IMR-90 (cell line): ENCODE measurements around the gene ZNF644. TPM values are rescaled to one million over a fixed set of nuclear protein-coding genes. Genes with fewer than 3 reads are reported as not detected.
A peak's percentile ranks its signal among the peaks of the same experiment; 100 is the strongest.

Experiments used
- ATAC-seq: fragments of 200-7000 bp; cut with Tn5 transposase; 2 replicates; pipeline ENCODE4 v1.9.1; 2020; ENCODE audit warnings: low read depth, mild to moderate bottlenecking, moderate library complexity
- BruUV-seq: library from RNA; stranded (reverse); fragments of 400-500 nt; replicated peaks from 2 replicates; lab custom pipeline; 2021; lab: Mats Ljungman, UMichigan
- CTCF ChIA-PET: fragments of 300-600 bp; formaldehyde crosslinking; extraction: SDS; loops from one replicate; lab custom pipeline; 2021; ENCODE audit warnings: antibody characterized with exemption; lab: Yijun Ruan, JAX
- POLR2A ChIA-PET: fragments of 300-600 bp; sonication (Branson Sonifier 250); formaldehyde crosslinking; loops from one replicate; lab custom pipeline; 2022; ENCODE audit warnings: antibody characterized with exemption; ENCODE audit not compliant: unreplicated experiment; lab: Charles Lee
- DNase-seq: peaks from one replicate; pipeline ENCODE4 v3.0.0; 2013
- H2AFZ ChIP-seq: replicated peaks from 2 replicates; pipeline ENCODE3; 2013; ENCODE audit warnings: low read length, mild to moderate bottlenecking; ENCODE audit not compliant: poor library complexity
- H2AK5ac ChIP-seq: 2 replicates; pipeline ENCODE4 v1.6.1; 2013; ENCODE audit warnings: low read depth, low read length, inconsistent platforms
- H2AK9ac ChIP-seq: replicated peaks from 2 replicates; pipeline ENCODE3; 2013; ENCODE audit warnings: mild to moderate bottlenecking, low read depth, low read length, moderate library complexity; ENCODE audit not compliant: poor library complexity
- H2BK120ac ChIP-seq: 2 replicates; pipeline ENCODE4 v1.6.1; 2013; ENCODE audit warnings: low read depth, low read length, inconsistent platforms
- H2BK15ac ChIP-seq: 3 replicates; pipeline ENCODE4 v1.6.1; 2013; ENCODE audit warnings: low read depth, low read length, inconsistent platforms
- H2BK20ac ChIP-seq: 2 replicates; pipeline ENCODE4 v1.6.1; 2013; ENCODE audit warnings: low read depth, mild to moderate bottlenecking, inconsistent platforms, low read length, moderate library complexity
- H2BK5ac ChIP-seq: 2 replicates; pipeline ENCODE4 v1.6.1; 2013; ENCODE audit warnings: mild to moderate bottlenecking, low read depth, low read length, inconsistent platforms; ENCODE audit not compliant: poor library complexity, severe bottlenecking
- H3K14ac ChIP-seq: replicated peaks from 2 replicates; pipeline ENCODE4 v1.6.1; 2013; ENCODE audit warnings: low read depth, low read length, inconsistent platforms
- H3K18ac ChIP-seq: 2 replicates; pipeline ENCODE4 v1.6.1; 2013; ENCODE audit warnings: low read depth, low read length, control low read depth
- H3K23ac ChIP-seq: 2 replicates; pipeline ENCODE4 v1.6.1; 2013; ENCODE audit warnings: low read depth, low read length, inconsistent platforms
- H3K27ac ChIP-seq: 2 replicates; pipeline ENCODE4 v1.5.1; 2013; ENCODE audit warnings: mild to moderate bottlenecking, control low read depth, low read length; ENCODE audit not compliant: insufficient read depth
- H3K27me3 ChIP-seq: 2 replicates; pipeline ENCODE4 v1.6.1; 2013; ENCODE audit warnings: low read length; ENCODE audit not compliant: control insufficient read depth, insufficient read depth
- H3K36me3 ChIP-seq: 2 replicates; pipeline ENCODE4 v1.6.1; 2013; ENCODE audit warnings: low read length, mixed read lengths; ENCODE audit not compliant: control insufficient read depth, insufficient read depth
- H3K4ac ChIP-seq: 2 replicates; pipeline ENCODE4 v1.6.1; 2013; ENCODE audit warnings: low read depth, low read length, inconsistent platforms
- H3K4me1 ChIP-seq: 2 replicates; pipeline ENCODE4 v1.6.1; 2013; ENCODE audit warnings: low read length, mixed read lengths; ENCODE audit not compliant: control insufficient read depth, insufficient read depth
- H3K4me2 ChIP-seq: 2 replicates; pipeline ENCODE4 v1.6.1; 2013; ENCODE audit warnings: low read depth, mild to moderate bottlenecking, control low read depth, low read length, moderate library complexity
- H3K4me3 ChIP-seq: 2 replicates; pipeline ENCODE4 v1.5.1; 2013; ENCODE audit warnings: low read depth, mild to moderate bottlenecking, control low read depth, low read length, moderate library complexity; ENCODE audit not compliant: insufficient read depth
- H3K56ac ChIP-seq: 2 replicates; pipeline ENCODE4 v1.6.1; 2013; ENCODE audit warnings: low read length, inconsistent platforms; ENCODE audit not compliant: insufficient read depth; ENCODE audit errors: extremely low read depth
- H3K79me1 ChIP-seq, 2 experiments: 2 replicates each; pipeline ENCODE4 v1.6.1; 2013; ENCODE audit warnings: low read length in 2 of 2, inconsistent platforms in 1 of 2, low read depth in 1 of 2
- H3K9ac ChIP-seq: 2 replicates; pipeline ENCODE4 v1.6.1; 2013; ENCODE audit warnings: low read depth, low read length, control low read depth
- H3K9me1 ChIP-seq: 2 replicates; pipeline ENCODE4 v1.6.1; 2013; ENCODE audit warnings: low read length, inconsistent platforms; ENCODE audit not compliant: insufficient read depth
- H3K9me3 ChIP-seq: 2 replicates; pipeline ENCODE4 v1.6.1; 2013; ENCODE audit warnings: low read length; ENCODE audit not compliant: control insufficient read depth, insufficient read depth
- H4K20me1 ChIP-seq: 2 replicates; pipeline ENCODE4 v1.6.1; 2013; ENCODE audit warnings: low read length, inconsistent platforms; ENCODE audit not compliant: insufficient read depth
- H4K5ac ChIP-seq: 2 replicates; pipeline ENCODE4 v1.6.1; 2013; ENCODE audit warnings: mild to moderate bottlenecking, low read depth, low read length, control low read depth
- H4K8ac ChIP-seq, 2 experiments: 2 replicates each; pipeline ENCODE4 v1.6.1; 2013; ENCODE audit warnings: low read depth in 2 of 2, low read length in 2 of 2, control low read depth in 1 of 2, inconsistent platforms in 1 of 2
- H4K91ac ChIP-seq: 2 replicates; pipeline ENCODE4 v1.6.1; 2013; ENCODE audit warnings: low read depth, low read length, inconsistent platforms; ENCODE audit not compliant: insufficient read depth
- BHLHE40 ChIP-seq: fragments of 150-350 bp; IDR thresholded peaks from 2 replicates; pipeline ENCODE4 v1.6.1; 2016; ENCODE audit warnings: mild to moderate bottlenecking, low read depth, low read length
- CEBPB ChIP-seq: IDR thresholded peaks from 2 replicates; pipeline ENCODE4 v1.6.1; 2012; ENCODE audit warnings: low read depth, low read length, improper control_type of control experiment
- CHD1 ChIP-seq: IDR thresholded peaks from 2 replicates; pipeline ENCODE4 v1.6.1; 2012; ENCODE audit warnings: low read depth, low read length, improper control_type of control experiment
- MAFK ChIP-seq: IDR thresholded peaks from 2 replicates; pipeline ENCODE4 v1.6.1; 2012; ENCODE audit warnings: low read depth, low read length, improper control_type of control experiment
- MAZ ChIP-seq: IDR thresholded peaks from 2 replicates; pipeline ENCODE4 v1.6.1; 2012; ENCODE audit warnings: low read depth, mild to moderate bottlenecking, low read length, improper control_type of control experiment, moderate library complexity, borderline replicate concordance
- MXI1 ChIP-seq: IDR thresholded peaks from 2 replicates; pipeline ENCODE4 v1.6.1; 2012; ENCODE audit warnings: low read depth, mild to moderate bottlenecking, low read length, moderate library complexity, borderline replicate concordance
- NFE2L2 ChIP-seq: fragments of 150-350 bp; IDR thresholded peaks from 2 replicates; pipeline ENCODE4 v1.6.1; 2016; ENCODE audit warnings: low read depth, mild to moderate bottlenecking, low read length
- POLR2A ChIP-seq: IDR thresholded peaks from 2 replicates; pipeline ENCODE4 v1.6.1; 2012; ENCODE audit warnings: mild to moderate bottlenecking, low read depth, low read length
- RAD21 ChIP-seq: IDR thresholded peaks from 2 replicates; pipeline ENCODE4 v1.6.1; 2012; ENCODE audit warnings: low read length, improper control_type of control experiment
- RCOR1 ChIP-seq: IDR thresholded peaks from 2 replicates; pipeline ENCODE4 v1.6.1; 2012; ENCODE audit warnings: mild to moderate bottlenecking, low read length, improper control_type of control experiment; ENCODE audit not compliant: insufficient replicate concordance
- RFX5 ChIP-seq: IDR thresholded peaks from 2 replicates; pipeline ENCODE4 v1.8.0; 2012; ENCODE audit warnings: low read depth, mild to moderate bottlenecking, low read length, moderate library complexity
- SMC3 ChIP-seq: fragments of 150-350 bp; IDR thresholded peaks from 2 replicates; pipeline ENCODE4 v1.6.1; 2016; ENCODE audit warnings: low read depth, mild to moderate bottlenecking, antibody characterized with exemption, low read length, moderate library complexity
- dilution Hi-C: fragments of 300-500 bp; cut with HindIII; formaldehyde crosslinking; loops from one replicate; pipeline ENCODE4 v1.14.3; 2018; ENCODE audit warnings: low sequenced_read_pairs; ENCODE audit not compliant: unreplicated experiment
- in situ Hi-C: fragments of 300-500 bp; cut with MboI; formaldehyde crosslinking; loops from 3 replicates; pipeline ENCODE4 v1.14.3; 2019; ENCODE audit warnings: low sequenced_read_pairs, inconsistent platforms, mixed read lengths
- intact Hi-C: fragments of 100-400 bp; cut with micrococcal nuclease; formaldehyde crosslinking; loops from 2 replicates; pipeline ENCODE4 v1.10.0; 2022
- polyA plus RNA-seq, 3 experiments: library from polyadenylated mRNA; depleted of rRNA; stranded (reverse); fragments of >200 nt; gene quantifications; 2 replicates each; pipeline ENCODE4 v1.2.3, GENCODE V29; 2012; ENCODE audit warnings: low replicate concordance in 1 of 3
- total RNA-seq: library from RNA; depleted of rRNA; stranded (reverse); fragments of >200 nt; gene quantifications from 2 replicates; pipeline ENCODE4 v1.2.3, GENCODE V29; 2012
- TF ChIP-seq, protein P1 (sequence below): fragments of 150-350 bp; IDR thresholded peaks from 2 replicates; pipeline ENCODE4 v1.6.1; 2016; ENCODE audit warnings: low read depth, mild to moderate bottlenecking, low read length, moderate library complexity, borderline replicate concordance
- TF ChIP-seq, protein P2 (sequence below): fragments of 150-350 bp; IDR thresholded peaks from 2 replicates; pipeline ENCODE4 v1.6.1; 2017; ENCODE audit warnings: mild to moderate bottlenecking, antibody characterized with exemption, low read length, low read depth

The ZNF644 gene
- total and polyA plus RNA-seq, 2 of the 4 experiments (the other 2 are of a cell fraction) = 9.0 to 45.3 TPM

DNA sequence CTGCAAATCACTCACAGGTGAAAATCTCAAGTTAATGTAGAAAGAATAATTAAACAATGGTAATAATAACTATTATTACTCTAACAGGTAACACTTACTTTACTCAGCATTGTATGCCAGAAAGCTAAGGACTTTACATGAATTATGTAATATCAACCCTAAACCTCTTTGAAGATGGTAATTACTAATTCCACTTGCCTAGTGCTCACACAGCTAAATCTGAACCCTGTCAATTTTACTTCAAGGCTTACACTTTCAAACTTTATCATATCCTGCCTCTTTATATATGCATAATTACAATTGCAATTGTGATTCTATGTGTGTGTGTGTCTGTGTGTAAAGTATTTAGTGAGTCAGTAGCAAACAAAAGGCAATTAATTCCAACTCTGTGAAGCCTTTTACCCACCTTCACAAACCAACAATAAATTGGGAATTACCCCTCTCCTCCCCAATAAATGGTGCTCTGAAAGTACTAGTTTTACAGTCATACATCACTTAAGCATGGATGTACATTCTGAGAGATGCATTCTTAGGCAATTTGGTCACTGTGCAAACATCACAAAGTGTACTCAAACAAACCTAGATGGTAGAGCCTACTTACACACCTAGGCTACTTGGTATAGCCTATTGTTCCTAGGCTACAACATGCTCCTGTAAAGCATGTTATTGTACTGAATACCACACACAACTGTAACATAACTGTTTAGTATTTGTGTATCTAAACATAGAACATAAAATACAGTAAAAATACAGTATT is 5.9 kb downstream of the ZNF644 start:
- BruUV-seq = no TSS peak
- H3K79me1 ChIP-seq = peaks cover 5 to 49% of the 10 kb centered on the region in 2 experiments; a peak in 3 of 4 replicates
- no peak overlapping the region for H3K4me2 ChIP-seq
- H3K4ac ChIP-seq = no peak overlapping the region
- H3K27ac ChIP-seq = no peak overlapping the region
- TF ChIP-seq CEBPB (no peak), BHLHE40 (no peak), MXI1 (no peak), POLR2A (no peak), MAFK (no peak), MAZ (no peak), RAD21 (no peak), RCOR1 (no peak), CHD1 (no peak), RFX5 (no peak), SMC3 (no peak), NFE2L2 (no peak)
- TF ChIP-seq, protein P1, sequence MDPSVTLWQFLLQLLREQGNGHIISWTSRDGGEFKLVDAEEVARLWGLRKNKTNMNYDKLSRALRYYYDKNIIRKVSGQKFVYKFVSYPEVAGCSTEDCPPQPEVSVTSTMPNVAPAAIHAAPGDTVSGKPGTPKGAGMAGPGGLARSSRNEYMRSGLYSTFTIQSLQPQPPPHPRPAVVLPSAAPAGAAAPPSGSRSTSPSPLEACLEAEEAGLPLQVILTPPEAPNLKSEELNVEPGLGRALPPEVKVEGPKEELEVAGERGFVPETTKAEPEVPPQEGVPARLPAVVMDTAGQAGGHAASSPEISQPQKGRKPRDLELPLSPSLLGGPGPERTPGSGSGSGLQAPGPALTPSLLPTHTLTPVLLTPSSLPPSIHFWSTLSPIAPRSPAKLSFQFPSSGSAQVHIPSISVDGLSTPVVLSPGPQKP = no peak
- TF ChIP-seq, protein P2, sequence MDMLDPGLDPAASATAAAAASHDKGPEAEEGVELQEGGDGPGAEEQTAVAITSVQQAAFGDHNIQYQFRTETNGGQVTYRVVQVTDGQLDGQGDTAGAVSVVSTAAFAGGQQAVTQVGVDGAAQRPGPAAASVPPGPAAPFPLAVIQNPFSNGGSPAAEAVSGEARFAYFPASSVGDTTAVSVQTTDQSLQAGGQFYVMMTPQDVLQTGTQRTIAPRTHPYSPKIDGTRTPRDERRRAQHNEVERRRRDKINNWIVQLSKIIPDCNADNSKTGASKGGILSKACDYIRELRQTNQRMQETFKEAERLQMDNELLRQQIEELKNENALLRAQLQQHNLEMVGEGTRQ = no peak
- H3K9ac ChIP-seq = no peak overlapping the region
- no peak overlapping the region for H2BK15ac ChIP-seq
- no peaks in the 10 kb centered on the region for H3K27me3 ChIP-seq
- peaks cover 1% of the 10 kb centered on the region; the same call in 1 of the 2 replicates for H3K4me1 ChIP-seq
- DNase-seq (peak; percentile 42), ATAC-seq (no peak)
- no peak overlapping the region for H2BK120ac ChIP-seq
- dilution Hi-C loops = no loop called here
- ChIA-PET CTCF (no interaction called here), POLR2A (no interaction called here)
- no peak overlapping the region for H4K5ac ChIP-seq
- no peak overlapping the region for H4K91ac ChIP-seq
- H4K20me1 ChIP-seq = peaks cover 56% of the 10 kb centered on the region
- no peak overlapping the region for H2BK5ac ChIP-seq
- no peak overlapping the region for H2AFZ ChIP-seq
- H3K9me1 ChIP-seq = no peaks in the 10 kb centered on the region
- no peak overlapping the region for H2AK9ac ChIP-seq
- intact Hi-C loops = no loop called here
- H4K8ac ChIP-seq = no peak overlapping the region
- H3K4me3 ChIP-seq = no peak overlapping the region
- in situ Hi-C loops = no loop called here
- H3K14ac ChIP-seq = no peak overlapping the region
- no peak overlapping the region for H2BK20ac ChIP-seq
- no peak overlapping the region for H3K18ac ChIP-seq
- H3K9me3 ChIP-seq = no peaks in the 10 kb centered on the region
- no peak overlapping the region for H3K23ac ChIP-seq
- no peak overlapping the region for H3K56ac ChIP-seq
- peaks cover 1% of the 10 kb centered on the region for H3K36me3 ChIP-seq
- H2AK5ac ChIP-seq = no peak overlapping the region
